ENCODE results near the gene KCNQ1.

Gene KCNQ1

GRCh38 chr11:2890466-2891294, 445.9 kb downstream of the KCNQ1 start:
- Mint-ChIP-seq H3K9me3 (no peaks in the 10 kb centered on the region), H3K27ac (no peak overlapping the region), H3K4me1 (ENCODE audit: low read depth) (peaks cover 14% of the 10 kb centered on the region), H3K27me3 (no peaks in the 10 kb centered on the region), H3K4me3 (no peak overlapping the region), H3K36me3 (ENCODE audit: low read depth) (no peaks in the 10 kb centered on the region)

- Mint-ChIP-seq H3K27ac (peak overlapping the region; percentile 5), H3K4me3 (peak overlapping the region; percentile 60), H3K27me3 (no peaks in the 10 kb centered on the region), H3K9me3 (no peaks in the 10 kb centered on the region), H3K36me3 (ENCODE audit: low read depth) (no peaks in the 10 kb centered on the region), H3K4me1 (ENCODE audit: low read depth) (peaks cover 14% of the 10 kb centered on the region)
Observed at GRCh38 chr11:2891326-2892214, 446.8 kb downstream of the KCNQ1 start.

- H3K27me3 Mint-ChIP-seq, result no peaks in the 10 kb centered on the region
- peak overlapping the region; percentile 26 for H3K27ac Mint-ChIP-seq
- H3K9me3 Mint-ChIP-seq, result no peaks in the 10 kb centered on the region
- H3K4me3 Mint-ChIP-seq, result peak overlapping the region; percentile 79
- H3K36me3 Mint-ChIP-seq (ENCODE audit: low read depth), result no peaks in the 10 kb centered on the region
- H3K4me1 Mint-ChIP-seq (ENCODE audit: low read depth), result peaks cover 14% of the 10 kb centered on the region
Observed at GRCh38 chr11:2892215-2892966, 447.6 kb downstream of the KCNQ1 start.

GRCh38 chr11:2892967-2893528, 448.2 kb downstream of the KCNQ1 start:
- no peaks in the 10 kb centered on the region for H3K27me3 Mint-ChIP-seq
- H3K27ac Mint-ChIP-seq, result peak overlapping the region; percentile 26
- no peaks in the 10 kb centered on the region for H3K36me3 Mint-ChIP-seq (ENCODE audit: low read depth)
- H3K4me3 Mint-ChIP-seq, result peak overlapping the region; percentile 79
- no peaks in the 10 kb centered on the region for H3K9me3 Mint-ChIP-seq
- peaks cover 18% of the 10 kb centered on the region for H3K4me1 Mint-ChIP-seq (ENCODE audit: low read depth)

GRCh38 chr11:2893935-2894334, 449.1 kb downstream of the KCNQ1 start:
- Mint-ChIP-seq H3K9me3 (no peaks in the 10 kb centered on the region), H3K4me1 (ENCODE audit: low read depth) (peaks cover 23% of the 10 kb centered on the region), H3K27ac (no peak overlapping the region), H3K4me3 (no peak overlapping the region), H3K36me3 (ENCODE audit: low read depth) (no peaks in the 10 kb centered on the region), H3K27me3 (no peaks in the 10 kb centered on the region)

- Mint-ChIP-seq H3K4me3 (no peak overlapping the region), H3K36me3 (ENCODE audit: low read depth) (no peaks in the 10 kb centered on the region), H3K9me3 (no peaks in the 10 kb centered on the region), H3K4me1 (ENCODE audit: low read depth) (peaks cover 40% of the 10 kb centered on the region), H3K27ac (no peak overlapping the region), H3K27me3 (no peaks in the 10 kb centered on the region)
Observed at GRCh38 chr11:2896047-2896446, 451.2 kb downstream of the KCNQ1 start.

GRCh38 chr11:2897048-2897447, 452.2 kb downstream of the KCNQ1 start:
- H3K36me3 Mint-ChIP-seq (ENCODE audit: low read depth), result no peaks in the 10 kb centered on the region
- H3K4me3 Mint-ChIP-seq, result no peak overlapping the region
- H3K4me1 Mint-ChIP-seq (ENCODE audit: low read depth), result peaks cover 32% of the 10 kb centered on the region
- no peak overlapping the region for H3K27ac Mint-ChIP-seq
- no peaks in the 10 kb centered on the region for H3K9me3 Mint-ChIP-seq
- H3K27me3 Mint-ChIP-seq, result no peaks in the 10 kb centered on the region

- Mint-ChIP-seq H3K4me1 (ENCODE audit: low read depth) (peaks cover 32% of the 10 kb centered on the region), H3K4me3 (peak overlapping the region; percentile 40)
Observed at GRCh38 chr11:2898366-2899079, 453.7 kb downstream of the KCNQ1 start.

More at GRCh38 chr11:2898366-2899079, 453.7 kb downstream of the KCNQ1 start:
- no peaks in the 10 kb centered on the region for H3K9me3 Mint-ChIP-seq
- no peaks in the 10 kb centered on the region for H3K36me3 Mint-ChIP-seq (ENCODE audit: low read depth)
- no peaks in the 10 kb centered on the region for H3K27me3 Mint-ChIP-seq
- H3K27ac Mint-ChIP-seq, result peak overlapping the region; percentile 81

Data from stimulated activated naive CD8-positive, alpha-beta T cell treated with anti-CD3 and anti-CD28 coated beads, Interleukin-15, Interleukin-2, amounts not matched to agents 100 ng/mL and 50 ng/mL, for 24 hours (primary cell).